Astrocyte (in vitro differentiated cells and primary cell): ENCODE measurements around the gene JAGN1. TPM values are rescaled to one million over a fixed set of nuclear protein-coding genes. Genes with fewer than 3 reads are reported as not detected.

Experiments used
- DNase-seq: peaks from one replicate; pipeline ENCODE4 v3.0.0-alpha.2; 2010; ENCODE audit warnings: low read depth
- FAIRE-seq: peaks from 2 replicates; lab custom pipeline; 2011; peaks lifted over from hg19 to GRCh38; lab: Jason Lieb, UNC
- H2AFZ ChIP-seq: 2 replicates; pipeline ENCODE4 v1.6.0; 2012; ENCODE audit warnings: low read depth, low read length, inconsistent platforms
- H3K27ac ChIP-seq: 2 replicates; pipeline ENCODE4 v1.5.1; 2011; ENCODE audit warnings: low read depth, low read length, inconsistent platforms
- H3K27me3 ChIP-seq: 2 replicates; pipeline ENCODE4 v1.6.0; 2011; ENCODE audit warnings: low read length, inconsistent platforms; ENCODE audit not compliant: insufficient read depth
- H3K36me3 ChIP-seq: 2 replicates; pipeline ENCODE4 v1.5.1; 2011; ENCODE audit warnings: low read length, inconsistent platforms; ENCODE audit not compliant: insufficient read depth
- H3K4me1 ChIP-seq: 2 replicates; pipeline ENCODE4 v1.5.1; 2011; ENCODE audit warnings: low read length, inconsistent platforms; ENCODE audit not compliant: insufficient read depth
- H3K4me2 ChIP-seq: 2 replicates; pipeline ENCODE4 v1.6.0; 2012; ENCODE audit warnings: low read length, inconsistent platforms
- H3K4me3 ChIP-seq: 2 replicates; pipeline ENCODE4 v1.5.1; 2011; ENCODE audit warnings: low read depth, mild to moderate bottlenecking, low read length, inconsistent platforms; ENCODE audit not compliant: insufficient read depth
- H3K79me2 ChIP-seq: 2 replicates; pipeline ENCODE4 v1.6.0; 2012; ENCODE audit warnings: mild to moderate bottlenecking, low read length, inconsistent platforms; ENCODE audit not compliant: insufficient read depth
- H3K9ac ChIP-seq: 2 replicates; pipeline ENCODE4 v1.6.0; 2012; ENCODE audit warnings: mild to moderate bottlenecking, low read length, inconsistent platforms
- H3K9me3 ChIP-seq: 2 replicates; pipeline ENCODE4 v1.5.1; 2012; ENCODE audit warnings: low read depth, mild to moderate bottlenecking, low read length, inconsistent platforms; ENCODE audit not compliant: insufficient read depth
- H4K20me1 ChIP-seq: 2 replicates; pipeline ENCODE4 v1.6.0; 2012; ENCODE audit warnings: low read length, inconsistent platforms; ENCODE audit not compliant: insufficient read depth
- H3K27ac Mint-ChIP-seq: one replicate; pipeline ENCODE4 v1.8.0; 2021; ENCODE audit warnings: mild to moderate bottlenecking, mixed read lengths; ENCODE audit not compliant: unreplicated experiment
- H3K27me3 Mint-ChIP-seq: one replicate; pipeline ENCODE4 v1.8.0; 2021; ENCODE audit warnings: low read depth, mixed read lengths; ENCODE audit not compliant: unreplicated experiment
- H3K36me3 Mint-ChIP-seq: one replicate; pipeline ENCODE4 v1.8.0; 2021; ENCODE audit warnings: low read depth, mixed read lengths; ENCODE audit not compliant: unreplicated experiment
- H3K4me1 Mint-ChIP-seq: one replicate; pipeline ENCODE4 v1.8.0; 2021; ENCODE audit warnings: low read depth, mixed read lengths; ENCODE audit not compliant: unreplicated experiment
- H3K4me3 Mint-ChIP-seq: one replicate; pipeline ENCODE4 v1.8.0; 2021; ENCODE audit warnings: mild to moderate bottlenecking, moderate library complexity, mixed read lengths; ENCODE audit not compliant: unreplicated experiment
- H3K9me3 Mint-ChIP-seq: one replicate; pipeline ENCODE4 v1.8.0; 2021; ENCODE audit warnings: mild to moderate bottlenecking, mixed read lengths; ENCODE audit not compliant: unreplicated experiment
- EZH2 ChIP-seq: IDR thresholded peaks from 2 replicates; pipeline ENCODE4 v1.6.1; 2012; ENCODE audit warnings: mild to moderate bottlenecking, low read length, inconsistent platforms; ENCODE audit not compliant: insufficient read depth
- total RNA-seq: library from RNA; stranded (reverse); gene quantifications from 2 replicates; pipeline ENCODE4 v1.2.1, GENCODE V29; 2021
- TF ChIP-seq, protein P1 (sequence below): IDR thresholded peaks from 2 replicates; pipeline ENCODE4 v1.5.1; 2011; ENCODE audit warnings: low read depth, mild to moderate bottlenecking, inconsistent platforms, low read length, moderate library complexity; ENCODE audit not compliant: insufficient read depth

The JAGN1 gene
- total RNA-seq, 1 donor from 2014 or later, result 31.7 TPM

DNA sequence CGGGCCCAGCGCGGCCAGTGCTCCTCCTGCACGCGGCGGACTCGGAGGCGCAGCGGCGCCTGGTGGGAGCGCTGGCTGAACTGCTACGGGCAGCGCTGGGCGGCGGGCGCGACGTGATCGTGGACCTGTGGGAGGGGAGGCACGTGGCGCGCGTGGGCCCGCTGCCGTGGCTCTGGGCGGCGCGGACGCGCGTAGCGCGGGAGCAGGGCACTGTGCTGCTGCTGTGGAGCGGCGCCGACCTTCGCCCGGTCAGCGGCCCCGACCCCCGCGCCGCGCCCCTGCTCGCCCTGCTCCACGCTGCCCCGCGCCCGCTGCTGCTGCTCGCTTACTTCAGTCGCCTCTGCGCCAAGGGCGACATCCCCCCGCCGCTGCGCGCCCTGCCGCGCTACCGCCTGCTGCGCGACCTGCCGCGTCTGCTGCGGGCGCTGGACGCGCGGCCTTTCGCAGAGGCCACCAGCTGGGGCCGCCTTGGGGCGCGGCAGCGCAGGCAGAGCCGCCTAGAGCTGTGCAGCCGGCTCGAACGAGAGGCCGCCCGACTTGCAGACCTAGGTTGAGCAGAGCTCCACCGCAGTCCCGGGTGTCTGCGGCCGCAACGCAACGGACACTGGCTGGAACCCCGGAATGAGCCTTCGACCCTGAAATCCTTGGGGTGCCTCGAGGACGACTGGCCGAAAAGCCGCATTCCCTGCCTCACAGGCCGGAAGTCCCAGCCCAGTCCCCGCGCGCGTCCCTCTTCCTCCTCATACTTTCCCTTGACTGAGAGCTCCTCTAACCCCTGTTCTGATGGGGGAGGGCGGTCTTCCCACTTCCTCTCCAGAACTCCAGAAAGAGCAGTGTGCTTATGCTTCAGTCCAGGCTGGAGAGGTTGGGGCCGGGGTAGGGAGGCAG is 25.1 kb downstream of the JAGN1 start:
- Mint-ChIP-seq H3K4me3 (peak overlapping the region; percentile 83), H3K27ac (peak overlapping the region; percentile 47), H3K9me3 (peaks cover 9% of the 10 kb centered on the region), H3K27me3 (no peaks in the 10 kb centered on the region), H3K36me3 (peaks cover 10% of the 10 kb centered on the region), H3K4me1 (peaks cover 5% of the 10 kb centered on the region)
- peak overlapping the region; percentile 31 for H3K27ac ChIP-seq
- H3K9me3 ChIP-seq, result no peaks in the 10 kb centered on the region
- H3K4me1 ChIP-seq, result peaks cover 29% of the 10 kb centered on the region
- H3K4me2 ChIP-seq, result peak overlapping the region; percentile 92
- peak overlapping the region; percentile 70 for H3K9ac ChIP-seq
- H3K4me3 ChIP-seq, result peak overlapping the region; percentile 57
- no peak for FAIRE-seq
- peak; percentile 39 for TF ChIP-seq EZH2
- TF ChIP-seq, protein P1, sequence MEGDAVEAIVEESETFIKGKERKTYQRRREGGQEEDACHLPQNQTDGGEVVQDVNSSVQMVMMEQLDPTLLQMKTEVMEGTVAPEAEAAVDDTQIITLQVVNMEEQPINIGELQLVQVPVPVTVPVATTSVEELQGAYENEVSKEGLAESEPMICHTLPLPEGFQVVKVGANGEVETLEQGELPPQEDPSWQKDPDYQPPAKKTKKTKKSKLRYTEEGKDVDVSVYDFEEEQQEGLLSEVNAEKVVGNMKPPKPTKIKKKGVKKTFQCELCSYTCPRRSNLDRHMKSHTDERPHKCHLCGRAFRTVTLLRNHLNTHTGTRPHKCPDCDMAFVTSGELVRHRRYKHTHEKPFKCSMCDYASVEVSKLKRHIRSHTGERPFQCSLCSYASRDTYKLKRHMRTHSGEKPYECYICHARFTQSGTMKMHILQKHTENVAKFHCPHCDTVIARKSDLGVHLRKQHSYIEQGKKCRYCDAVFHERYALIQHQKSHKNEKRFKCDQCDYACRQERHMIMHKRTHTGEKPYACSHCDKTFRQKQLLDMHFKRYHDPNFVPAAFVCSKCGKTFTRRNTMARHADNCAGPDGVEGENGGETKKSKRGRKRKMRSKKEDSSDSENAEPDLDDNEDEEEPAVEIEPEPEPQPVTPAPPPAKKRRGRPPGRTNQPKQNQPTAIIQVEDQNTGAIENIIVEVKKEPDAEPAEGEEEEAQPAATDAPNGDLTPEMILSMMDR, result no peak
- H3K36me3 ChIP-seq, result no peaks in the 10 kb centered on the region
- H2AFZ ChIP-seq, result peak overlapping the region; percentile 92
- no peaks in the 10 kb centered on the region for H3K27me3 ChIP-seq
- H3K79me2 ChIP-seq, result no peaks in the 10 kb centered on the region
- peak; percentile 41 for DNase-seq
- H4K20me1 ChIP-seq, result no peaks in the 10 kb centered on the region

DNA sequence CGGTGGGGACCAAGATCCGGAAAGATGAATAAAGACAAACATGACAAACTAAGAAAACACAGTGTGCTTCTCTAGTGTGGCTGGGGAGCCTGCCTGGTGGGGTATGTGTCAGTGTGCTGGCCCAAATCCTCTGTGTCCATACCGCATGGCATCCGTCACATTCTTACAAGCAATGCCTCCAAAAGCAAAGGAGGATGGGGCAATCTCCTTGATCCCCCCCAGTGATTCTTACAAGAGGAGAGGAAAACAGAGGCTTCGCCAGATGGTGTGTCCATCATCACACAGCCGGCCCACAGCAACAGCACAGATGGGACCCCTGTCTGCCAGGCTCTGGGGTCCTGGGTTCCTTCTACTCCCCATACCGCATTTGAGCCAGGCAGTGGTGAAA is 25.9 kb downstream of the JAGN1 start:
- no peak for DNase-seq
- H3K27me3 ChIP-seq, result no peaks in the 10 kb centered on the region
- no peak for FAIRE-seq
- peak overlapping the region; percentile 53 for H3K27ac Mint-ChIP-seq
- no peaks in the 10 kb centered on the region for H3K27me3 Mint-ChIP-seq
- H3K9me3 Mint-ChIP-seq, result peaks cover 9% of the 10 kb centered on the region
- peaks cover 29% of the 10 kb centered on the region for H3K4me1 ChIP-seq
- H3K36me3 Mint-ChIP-seq, result peaks cover 8% of the 10 kb centered on the region
- peak overlapping the region; percentile 36 for H2AFZ ChIP-seq
- TF ChIP-seq EZH2, result no peak
- TF ChIP-seq, protein P1, result no peak
- H3K9me3 ChIP-seq, result no peaks in the 10 kb centered on the region
- H3K4me1 Mint-ChIP-seq, result peaks cover 5% of the 10 kb centered on the region
- no peaks in the 10 kb centered on the region for H3K36me3 ChIP-seq
- no peaks in the 10 kb centered on the region for H3K79me2 ChIP-seq
- H3K9ac ChIP-seq, result peak overlapping the region; percentile 64
- H3K4me3 ChIP-seq, result peak overlapping the region; percentile 46
- H3K27ac ChIP-seq, result peak overlapping the region; percentile 59
- H4K20me1 ChIP-seq, result no peaks in the 10 kb centered on the region
- peak overlapping the region; percentile 83 for H3K4me2 ChIP-seq
- H3K4me3 Mint-ChIP-seq, result peak overlapping the region; percentile 83
